ENCODE results near the gene KIAA1217.

DNA sequence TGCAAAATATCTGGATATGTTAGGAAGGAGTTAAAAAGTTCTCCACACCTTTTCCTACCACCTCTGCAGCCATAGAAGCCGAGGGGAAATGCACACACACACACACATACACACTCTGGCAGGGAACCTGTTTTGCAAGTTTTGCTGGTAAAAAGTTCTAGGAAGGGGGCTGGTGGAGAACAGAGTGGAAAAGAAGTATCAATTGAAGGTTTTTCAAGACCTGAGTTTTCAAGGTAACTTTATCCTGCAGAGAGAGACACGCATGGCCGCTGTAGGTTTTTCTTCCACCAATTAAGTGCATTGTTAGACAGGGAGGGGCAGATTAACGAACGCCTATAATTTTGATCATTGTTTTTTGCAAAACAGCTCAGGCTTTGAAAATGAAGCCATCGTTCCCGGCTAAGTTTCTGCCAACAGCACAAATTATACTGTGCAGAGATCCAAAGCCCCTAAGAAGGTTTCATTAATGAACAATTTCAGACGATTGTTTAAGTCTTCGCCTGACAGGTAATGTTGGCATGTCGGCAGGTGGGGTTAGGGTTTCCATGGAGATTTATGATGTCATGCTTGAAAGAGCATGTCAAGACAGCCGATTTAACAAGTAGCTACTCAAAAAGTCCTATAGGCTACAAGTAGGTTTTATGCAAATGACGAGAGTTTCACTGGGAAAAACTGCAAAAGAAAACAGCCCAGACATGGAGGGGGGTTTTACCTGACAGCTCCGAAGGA lies 29.7 kb downstream of the KIAA1217 start:
- TF ChIP-seq CTCF (conservative IDR thresholded peaks at IDR 0.05): no peak
- TF ChIP-seq ZFX (IDR thresholded peaks at IDR 0.05): no peak
